NCI-H1417 (cell line): ENCODE measurements around the gene MEGF6.

Source experiments
- DNase-seq, 3 experiments: peaks; one replicate each; lab custom pipeline; 2025; lab: John Stamatoyannopoulos, UW

Gene MEGF6

DNA sequence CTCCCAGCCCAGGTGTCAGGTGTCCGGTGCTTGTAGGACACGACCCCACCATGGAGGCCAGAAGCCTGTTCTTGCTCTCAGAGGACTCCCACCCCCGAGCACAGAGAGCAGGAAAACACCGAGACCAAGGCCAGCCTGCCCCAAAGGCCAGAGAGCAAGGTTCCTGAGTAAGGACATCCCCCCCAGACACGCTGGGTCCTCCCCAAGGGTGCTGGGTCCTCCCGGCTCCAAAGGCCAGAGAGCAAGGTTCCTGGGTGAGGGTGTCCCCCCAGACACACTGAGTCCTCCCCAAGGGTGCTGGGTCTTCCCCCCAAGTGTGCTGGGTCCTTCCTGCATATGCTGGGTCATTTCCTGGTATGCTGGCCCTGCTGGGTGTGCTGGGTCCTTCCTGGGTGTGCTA is 40.0 kb downstream of the MEGF6 start:
- DNase-seq: no peak

DNA sequence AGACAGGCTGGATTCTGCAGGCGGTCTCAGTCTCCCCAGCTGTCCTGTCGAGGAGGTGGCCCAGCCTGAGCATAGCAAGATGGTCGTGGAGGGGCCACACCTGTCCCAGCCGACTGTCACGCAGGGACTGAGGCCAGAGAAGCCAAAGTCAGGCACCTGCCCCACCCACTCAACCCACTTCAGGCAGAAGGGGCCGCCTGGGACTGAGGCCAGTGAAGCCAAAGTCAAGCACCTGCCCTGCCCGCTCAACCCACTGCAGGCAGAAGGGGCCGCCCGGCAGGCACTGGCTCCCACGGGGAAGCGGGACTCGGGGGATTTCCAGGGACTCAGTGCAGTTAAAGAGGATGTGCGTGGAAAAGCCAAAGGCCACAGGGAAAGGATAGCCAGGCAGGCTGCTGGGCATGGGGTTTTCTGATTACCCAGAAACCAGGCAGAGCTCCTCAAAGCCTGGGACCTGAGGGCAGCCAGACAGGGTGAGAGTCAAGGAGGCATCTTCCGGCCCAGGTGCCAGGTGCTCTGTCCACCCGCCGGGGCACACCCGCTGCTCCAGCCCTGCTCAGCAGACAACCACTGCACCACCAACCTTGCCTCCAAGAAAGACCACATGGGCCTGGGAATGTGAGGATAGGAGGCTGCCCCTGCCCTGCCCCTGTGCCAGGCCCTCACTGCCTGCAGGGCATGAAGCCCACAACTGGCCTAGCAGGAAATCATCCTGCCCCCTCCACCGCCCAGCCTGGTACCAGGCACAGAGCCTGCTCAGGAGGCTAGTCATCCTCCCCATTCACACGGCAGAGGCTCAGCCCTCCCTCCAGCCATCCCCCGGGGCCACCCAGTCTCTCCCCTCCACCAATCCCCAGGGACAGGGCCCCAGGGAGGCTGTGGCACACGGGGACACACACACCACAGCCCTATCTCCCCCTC is 41.0 kb downstream of the MEGF6 start:
- peak in 1 of 3 experiments; percentile 4 for DNase-seq

DNA sequence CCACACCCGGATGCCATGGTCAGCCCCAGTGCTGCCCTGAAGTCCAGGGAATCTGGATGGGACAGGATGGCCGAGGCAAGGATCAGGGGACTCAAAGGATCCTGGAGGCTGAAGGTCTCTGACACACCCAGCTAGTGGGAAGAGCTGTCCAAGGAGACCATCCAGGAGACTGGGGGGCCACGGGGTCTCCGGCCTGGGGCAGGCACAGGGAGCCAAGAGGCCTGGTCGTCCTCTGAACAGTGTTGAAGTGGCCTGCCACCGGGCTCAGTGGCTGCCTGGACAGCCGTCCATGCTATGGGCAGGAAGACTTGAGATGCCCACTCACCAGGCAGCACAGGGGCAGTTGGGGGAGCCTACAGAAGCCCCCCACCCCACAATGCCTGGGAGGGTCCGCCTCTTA is 41.9 kb downstream of the MEGF6 start:
- DNase-seq: no peak

DNA sequence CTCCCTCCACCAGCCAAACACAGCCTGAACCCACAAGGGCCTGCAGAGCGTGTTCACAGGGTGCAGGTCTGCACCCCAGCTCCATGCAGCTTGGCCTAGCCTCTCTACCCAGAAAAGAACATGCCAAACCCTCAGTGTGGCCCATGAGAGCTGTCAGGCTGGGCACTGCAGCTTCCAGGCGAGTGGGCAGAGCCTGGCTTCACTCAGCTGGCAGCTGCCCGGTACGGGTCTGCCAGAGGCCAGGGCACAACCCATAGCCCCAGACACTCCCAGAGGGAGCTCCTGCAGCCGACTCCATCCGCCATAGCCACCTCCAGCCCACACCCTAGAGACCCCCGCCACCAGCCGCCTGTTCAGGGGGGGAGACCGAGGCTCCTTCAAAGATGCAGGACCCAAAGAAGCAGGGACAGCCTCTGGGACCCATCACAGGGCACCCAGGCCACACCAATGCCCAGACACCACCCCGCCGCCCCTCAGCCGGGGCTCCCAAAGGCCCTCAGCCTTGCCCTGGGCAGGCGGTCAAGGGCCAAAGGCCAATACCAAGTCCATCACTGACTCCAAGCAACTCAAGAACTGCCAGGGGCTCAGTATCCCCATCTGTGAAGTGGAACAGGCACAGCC is 42.4 kb downstream of the MEGF6 start:
- no peak for DNase-seq

DNA sequence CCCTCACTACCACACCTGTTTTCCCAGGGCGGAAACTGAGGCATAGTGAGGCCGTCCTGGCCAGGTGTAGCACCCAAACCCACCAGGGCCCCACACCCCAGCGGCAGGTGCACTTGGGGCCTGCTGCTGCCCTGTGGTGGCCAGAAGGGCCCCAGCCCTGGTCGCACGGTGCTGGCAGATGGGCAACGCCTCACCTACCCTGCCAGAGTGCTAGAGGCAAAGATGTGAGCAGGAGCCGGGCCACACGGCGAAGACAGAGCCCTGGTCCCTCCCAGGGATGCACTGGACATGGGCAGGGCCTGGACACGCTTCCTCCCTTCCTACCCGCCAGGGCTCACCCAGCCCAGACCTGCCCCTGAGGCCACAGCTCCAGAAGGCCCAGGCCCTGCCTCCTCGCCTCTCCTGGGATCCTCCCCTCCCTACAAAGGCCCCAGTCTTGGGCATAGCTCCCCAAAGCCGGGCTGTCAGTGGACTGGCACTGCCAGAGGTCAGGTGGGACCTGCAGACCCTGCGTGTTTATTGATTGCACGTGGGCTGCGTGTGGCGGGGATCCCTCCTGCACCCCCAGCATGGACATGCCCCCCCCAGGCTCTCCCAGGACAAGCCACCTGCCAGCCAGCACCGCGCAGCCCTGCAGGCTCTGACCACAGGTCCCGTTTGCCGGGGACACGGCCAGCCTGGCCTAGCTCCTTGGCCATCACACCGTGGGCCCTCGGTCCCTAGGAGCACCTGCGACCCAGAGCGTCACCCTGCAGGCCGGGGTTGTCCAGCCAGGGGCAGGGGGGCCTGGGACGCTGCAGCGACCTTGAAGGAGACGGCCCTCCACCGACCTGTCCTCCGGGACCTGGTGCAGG is 44.1 kb downstream of the MEGF6 start:
- no peak for DNase-seq

DNA sequence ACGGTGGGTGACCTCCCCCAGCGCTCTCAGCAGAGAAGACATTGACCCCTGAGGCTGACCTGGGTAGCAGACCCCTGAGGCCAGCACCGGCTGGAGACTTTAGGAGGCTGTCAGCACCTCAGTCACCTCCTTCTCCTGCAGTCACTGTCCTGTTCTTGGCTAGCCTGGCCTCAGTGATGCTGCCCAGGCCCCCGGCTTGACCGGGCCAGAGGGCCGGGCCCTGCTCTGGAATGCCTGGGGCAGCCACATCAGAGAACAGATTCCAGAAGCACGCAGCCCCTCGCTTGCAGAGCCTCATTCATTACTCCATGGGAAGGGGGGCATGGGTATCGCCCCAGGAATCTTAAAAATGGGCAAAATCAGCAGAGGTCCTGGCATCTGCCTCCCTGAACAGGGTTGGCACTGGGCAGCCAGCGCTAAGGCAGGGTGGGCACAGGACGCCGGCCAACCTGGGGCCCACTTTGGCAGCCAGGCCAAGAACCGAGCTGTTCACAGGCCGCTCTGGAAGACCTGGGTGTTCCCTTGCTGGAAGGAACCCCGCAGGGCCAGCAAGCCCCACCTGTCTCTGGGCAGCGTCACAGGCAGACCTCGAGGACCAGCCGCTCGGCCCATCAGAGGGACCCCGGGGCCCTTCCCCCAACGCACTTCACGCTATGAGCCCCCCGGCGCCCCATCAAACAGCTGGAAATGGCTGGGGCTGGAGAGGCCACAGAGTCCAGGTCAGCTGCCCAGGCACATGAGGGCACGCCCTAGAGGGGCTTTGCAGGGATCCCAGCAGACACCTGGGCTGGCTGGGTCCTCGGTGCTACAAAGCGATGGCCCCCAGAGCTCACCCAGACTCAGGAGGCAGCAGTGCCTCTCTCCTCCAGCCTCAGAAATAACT is 45.1 kb downstream of the MEGF6 start:
- DNase-seq: no peak

DNA sequence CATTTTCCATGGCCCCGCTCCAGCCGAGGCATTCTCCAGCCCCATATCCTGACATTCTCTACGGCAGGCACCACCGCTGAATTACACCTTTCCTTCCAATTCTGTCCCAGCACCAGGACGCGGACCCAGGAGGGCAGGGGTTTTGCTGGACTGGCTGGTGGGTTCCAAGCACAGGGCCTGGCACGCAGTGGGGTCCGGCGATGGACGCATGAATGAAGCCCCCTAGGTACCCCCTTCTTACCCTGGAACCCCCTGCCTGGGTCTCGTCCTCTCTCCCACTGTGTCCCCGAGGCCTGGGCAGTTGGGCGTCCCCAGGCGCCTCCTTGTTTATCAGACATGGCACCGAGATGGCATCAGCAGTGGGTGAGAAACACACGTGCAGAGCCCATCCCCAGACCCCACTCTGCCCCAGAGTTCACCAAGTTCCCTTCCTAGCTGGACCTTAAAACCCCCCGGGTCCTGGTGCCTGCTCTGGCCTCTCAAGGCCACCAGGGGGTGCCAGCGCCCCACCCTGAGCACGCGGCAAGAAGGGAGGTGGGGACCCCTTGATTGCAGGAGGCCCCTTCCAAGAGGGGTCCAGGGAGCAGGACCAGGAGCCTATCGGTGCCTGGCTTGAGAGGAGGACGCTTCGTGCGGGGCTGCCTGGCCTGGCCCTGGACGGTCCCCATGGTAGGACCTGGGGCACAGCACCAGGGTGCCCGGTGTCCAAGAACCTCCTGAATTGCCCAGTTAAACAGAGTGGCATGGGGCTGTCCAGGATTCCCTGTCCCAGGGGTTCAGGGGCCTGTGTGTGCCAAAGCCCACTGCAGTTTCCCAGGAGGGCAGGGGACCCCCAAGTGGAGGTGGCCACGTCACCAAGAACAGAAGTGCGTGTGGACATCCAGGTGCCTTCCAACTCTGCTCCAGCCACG is 46.1 kb downstream of the MEGF6 start:
- DNase-seq: peak; percentile 3 to 34 (median 21)

DNA sequence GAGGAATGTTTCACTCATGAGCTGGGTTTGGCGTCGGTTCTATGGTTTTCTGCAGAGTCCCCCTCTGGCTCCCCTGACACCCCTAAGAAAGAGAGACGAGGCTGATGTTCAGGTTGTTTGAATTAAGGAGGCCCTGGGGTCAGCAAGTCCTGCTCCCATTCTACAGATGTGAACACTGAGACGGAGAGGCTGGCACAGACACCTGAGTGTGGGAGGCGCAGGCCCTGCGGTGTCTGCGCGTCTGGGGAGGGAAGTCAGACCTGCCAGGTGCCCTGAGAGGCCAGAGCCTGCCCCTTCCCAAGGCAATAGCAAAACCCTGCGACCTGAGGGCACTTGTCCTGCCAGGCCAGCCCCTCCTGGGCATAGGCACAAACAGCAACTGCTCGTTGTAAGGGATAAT is 47.7 kb downstream of the MEGF6 start:
- DNase-seq: no peak

DNA sequence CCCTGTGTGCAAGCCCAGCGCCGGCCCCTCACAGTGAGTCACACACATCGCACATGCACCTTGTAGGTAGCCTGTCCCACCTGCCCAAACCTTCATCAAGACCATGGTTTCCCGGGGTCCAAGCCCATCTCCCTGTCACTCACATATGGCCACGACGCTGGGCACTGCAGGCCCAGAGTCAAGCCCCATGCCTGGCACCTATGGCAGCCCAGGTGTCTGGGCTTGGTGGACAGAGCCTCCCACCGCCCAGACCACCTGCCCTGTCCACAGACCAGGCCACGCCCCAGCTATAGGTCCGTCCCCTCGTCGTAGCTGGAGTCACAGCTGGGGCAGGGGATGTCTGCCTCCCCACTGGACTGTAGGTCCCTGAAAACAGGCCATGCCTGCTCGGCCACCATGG is 48.2 kb downstream of the MEGF6 start:
- no peak for DNase-seq

DNA sequence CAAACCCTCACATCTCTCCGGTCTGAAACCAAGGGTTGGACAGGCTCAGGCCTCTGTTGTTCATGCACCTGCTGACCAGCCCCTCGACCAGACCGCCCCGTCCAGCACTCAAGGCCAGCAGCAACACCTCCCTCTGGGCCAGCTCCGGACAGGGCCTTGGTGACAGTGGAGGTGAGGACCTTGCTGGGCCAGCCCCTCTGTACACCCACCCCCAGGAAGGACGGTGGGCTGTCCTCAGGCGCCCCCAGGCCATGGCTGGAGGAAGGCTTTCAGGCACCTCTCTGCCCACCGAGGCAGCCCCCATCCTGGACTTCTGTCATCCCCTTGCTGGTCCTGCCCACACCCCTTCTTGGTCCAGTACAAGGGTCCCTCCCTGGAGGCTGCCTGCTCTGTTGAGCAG is 48.6 kb downstream of the MEGF6 start:
- no peak for DNase-seq

DNA sequence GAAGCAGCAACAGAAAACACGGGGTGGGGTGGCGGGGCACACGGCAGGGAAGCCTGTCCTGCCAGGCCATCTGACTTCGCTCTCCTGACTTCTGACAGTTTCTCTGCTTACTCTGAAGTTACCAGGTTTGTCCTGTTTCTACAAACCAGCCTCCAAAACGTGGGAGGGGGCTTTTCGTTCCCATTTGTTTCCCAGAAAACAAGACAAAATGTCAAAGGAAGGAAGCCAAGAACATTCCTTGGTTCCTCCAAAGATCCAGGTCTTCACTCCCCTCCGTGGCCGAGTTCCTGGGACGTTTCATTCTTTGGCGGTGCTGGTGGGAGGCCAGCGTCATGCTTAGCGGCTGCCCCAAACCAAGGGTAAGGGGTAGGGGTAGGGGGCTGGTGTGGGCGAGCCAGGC is 49.6 kb downstream of the MEGF6 start:
- no peak for DNase-seq

DNA sequence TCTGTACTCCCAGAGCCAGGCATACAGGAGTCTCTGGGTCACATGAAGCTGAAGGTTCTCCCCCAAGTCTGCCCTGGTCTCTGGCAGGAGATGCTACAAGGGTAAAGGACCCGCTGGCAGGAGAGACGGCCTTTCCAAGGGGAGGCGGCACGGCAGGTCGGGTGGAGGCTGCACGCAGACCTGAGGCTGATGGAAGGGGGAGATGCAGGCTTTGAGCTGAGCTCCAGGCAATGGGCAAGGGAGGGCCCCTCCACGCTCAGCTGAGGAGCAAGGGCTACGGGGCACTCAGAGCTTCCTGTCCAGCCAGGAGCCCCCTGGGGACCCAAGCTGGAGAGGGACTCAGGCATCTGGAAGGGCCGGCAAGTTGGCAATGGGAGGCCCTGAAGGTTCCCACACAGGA is 50.3 kb downstream of the MEGF6 start:
- DNase-seq: no peak

DNA sequence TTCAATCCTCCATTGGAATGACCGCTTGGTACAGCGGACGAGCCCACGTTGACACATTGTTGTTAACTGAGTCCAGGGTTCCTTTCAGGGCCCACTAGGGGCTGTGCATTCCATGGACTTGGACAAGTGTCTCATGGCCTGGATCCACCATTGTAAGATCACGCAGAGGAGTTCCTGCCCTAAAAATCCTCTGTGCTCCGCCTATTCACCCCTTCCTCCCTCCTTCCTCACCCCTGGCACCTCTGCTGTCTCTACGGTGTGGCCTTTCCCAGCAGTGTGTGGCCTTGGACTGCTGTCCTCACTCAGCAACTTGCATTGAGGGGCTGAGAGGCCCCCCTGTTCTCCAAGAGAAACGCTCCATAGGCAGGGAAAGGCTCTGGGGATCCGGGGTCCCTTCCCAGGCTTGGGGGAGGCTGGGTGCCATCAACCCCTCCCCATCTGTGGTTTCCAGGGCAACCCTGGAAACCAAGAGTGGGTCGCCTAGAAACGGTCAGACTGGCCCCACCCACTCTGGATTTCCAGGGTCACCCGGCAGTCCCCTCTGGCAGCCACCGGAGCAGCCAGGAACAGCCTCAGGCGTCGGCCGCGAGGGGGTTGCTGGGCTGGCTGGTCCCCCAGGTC is 50.9 kb downstream of the MEGF6 start:
- no peak for DNase-seq

DNA sequence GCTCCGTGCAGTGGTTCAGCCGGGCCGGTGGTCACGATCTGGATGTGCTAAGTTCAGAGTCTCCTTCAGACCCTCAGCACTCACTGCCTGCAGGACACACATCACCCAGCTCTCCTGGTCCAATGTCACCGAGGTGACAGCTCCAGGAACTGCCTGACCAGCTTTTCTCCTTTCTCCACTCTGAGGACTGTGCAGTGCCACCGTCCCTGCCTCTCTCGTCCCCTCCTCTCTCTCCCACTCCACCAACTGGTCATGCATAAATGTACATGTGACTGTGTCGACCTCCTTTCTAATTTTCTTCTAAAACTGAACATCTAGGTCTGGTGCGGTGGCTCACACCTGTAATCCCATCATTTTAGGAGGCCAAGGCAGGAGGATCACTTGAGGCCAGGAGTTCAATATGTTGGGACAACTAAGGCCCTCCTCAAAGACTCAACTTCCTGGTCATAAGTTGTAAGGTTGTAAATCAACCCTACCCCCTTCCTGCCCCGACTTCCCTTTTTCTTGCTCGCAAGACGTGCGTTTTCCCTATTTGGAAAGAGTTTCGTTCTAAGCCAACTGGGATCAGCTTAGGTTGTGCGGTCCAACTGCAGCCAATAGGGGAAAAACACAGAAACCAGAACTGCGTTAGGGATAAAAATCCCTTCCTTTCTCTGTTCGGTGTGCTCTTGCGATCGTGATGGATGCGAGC is 53.1 kb downstream of the MEGF6 start:
- DNase-seq: no peak

DNA sequence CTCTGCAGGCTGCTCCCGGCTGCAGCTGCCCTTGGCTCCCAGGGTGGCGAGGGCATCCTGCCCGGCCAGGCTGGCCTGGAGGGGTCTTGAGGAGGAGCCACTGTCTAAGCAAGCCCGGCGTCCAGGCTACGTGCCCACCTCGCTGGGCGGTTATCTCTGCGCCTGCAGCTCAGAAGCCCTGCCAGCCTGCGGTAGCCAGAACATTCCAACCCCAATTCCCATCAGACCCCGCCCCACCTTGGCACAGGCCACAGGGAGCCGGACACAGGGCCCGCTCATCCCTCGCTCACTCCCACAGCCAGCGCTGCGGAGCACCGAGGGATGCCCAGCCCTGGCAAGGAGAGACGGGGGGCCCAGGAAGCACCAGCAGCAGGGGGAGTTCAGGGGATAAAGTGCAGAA is 53.9 kb downstream of the MEGF6 start:
- no peak for DNase-seq

DNA sequence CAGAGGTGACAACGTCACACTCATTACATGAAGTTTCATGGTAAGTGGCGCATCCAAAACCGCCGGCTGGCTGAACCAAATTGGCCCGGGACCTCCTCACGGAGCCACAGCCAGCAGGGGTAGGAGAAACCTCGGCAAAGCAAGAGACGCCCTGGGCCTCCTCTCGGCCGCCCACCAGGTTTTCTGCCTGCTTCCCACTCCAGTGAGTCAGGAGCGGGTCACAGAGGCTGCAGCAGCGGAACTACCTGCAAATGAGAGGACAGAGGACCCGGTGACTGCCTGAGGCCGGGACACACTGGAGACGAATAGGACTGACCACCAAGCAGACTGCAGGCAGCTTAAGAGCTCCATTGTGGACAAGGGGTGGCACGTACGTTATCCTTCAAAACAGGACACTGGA is 55.0 kb downstream of the MEGF6 start:
- DNase-seq: no peak

DNA sequence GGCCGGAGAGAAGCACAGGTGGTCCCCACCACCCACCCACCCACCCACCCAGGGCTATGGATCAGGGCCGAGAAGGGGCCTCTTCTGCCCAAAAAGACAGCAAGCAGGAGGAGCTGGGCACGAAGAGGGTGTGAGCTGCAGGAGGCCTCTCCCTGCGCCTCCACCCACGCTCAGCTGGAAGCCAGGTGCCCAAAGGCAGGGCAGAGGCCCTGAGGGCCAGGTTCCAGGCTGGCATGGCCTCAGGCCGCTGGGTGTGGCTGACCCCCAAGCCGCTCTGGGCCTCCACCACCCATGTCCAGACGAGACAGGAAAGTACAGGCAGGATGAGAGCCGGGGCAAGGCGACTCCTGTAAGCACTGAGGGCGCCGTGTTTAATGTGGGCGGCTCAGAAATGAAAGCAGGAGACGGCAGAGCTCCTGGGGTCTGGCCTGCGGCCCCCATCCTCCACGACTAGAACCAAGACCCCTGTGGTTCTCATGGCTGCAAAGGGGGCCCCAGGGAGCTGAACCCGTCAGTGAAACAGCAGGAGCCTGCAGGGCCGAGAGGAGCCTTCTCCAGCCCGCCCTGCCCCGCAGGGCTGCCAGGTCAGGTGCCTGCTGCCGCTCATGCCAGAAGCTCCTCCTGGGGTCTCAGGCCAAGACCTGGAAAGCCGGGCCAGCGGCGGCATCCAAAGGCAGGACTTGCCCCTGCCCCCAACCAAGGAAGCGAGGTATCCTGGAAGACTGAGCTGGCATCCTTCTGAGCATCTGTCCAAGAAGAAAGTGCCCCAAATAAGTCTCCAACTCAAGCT is 56.0 kb downstream of the MEGF6 start:
- no peak for DNase-seq

DNA sequence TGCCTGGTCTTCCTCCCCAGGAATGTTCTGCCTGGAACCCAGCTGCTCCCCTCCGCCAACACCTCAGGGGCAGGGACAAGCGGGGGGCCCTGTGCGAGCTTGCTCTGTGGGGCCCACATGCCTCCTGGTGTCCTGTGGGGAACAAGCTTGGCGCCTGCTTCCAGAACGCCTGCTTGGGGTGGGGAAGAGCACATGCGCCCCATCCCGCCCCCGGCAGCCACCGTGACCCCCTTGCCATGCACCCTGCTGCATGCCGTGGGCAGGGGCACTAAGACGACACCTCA is 57.4 kb downstream of the MEGF6 start:
- DNase-seq: no peak
